Stomach smooth muscle (tissue), 2 donors: ENCODE data around the gene SECTM1.
"Not testable (repeated sequence)": the region's sequence is repeated elsewhere in the genome, so short reads cannot be mapped to it uniquely, and the experiment has no call there.

Experiments
- H3K27ac ChIP-seq: one replicate; pipeline ENCODE4 v1.7.0; 2013; ENCODE audit warnings: mild to moderate bottlenecking, low read length, inconsistent platforms
- H3K27me3 ChIP-seq, 2 donors: one replicate each; pipeline ENCODE4 v1.7.0; 2013; ENCODE audit warnings: low read length in 2 of 2; ENCODE audit not compliant: insufficient read depth in 2 of 2, control insufficient read depth in 1 of 2
- H3K36me3 ChIP-seq, 2 donors: one replicate each; pipeline ENCODE4 v1.7.0; 2013; ENCODE audit warnings: low read length in 2 of 2; ENCODE audit not compliant: control insufficient read depth in 2 of 2, insufficient read depth in 2 of 2
- H3K4me1 ChIP-seq: one replicate; pipeline ENCODE4 v1.7.0; 2013; ENCODE audit warnings: low read length; ENCODE audit not compliant: control insufficient read depth, insufficient read depth
- H3K4me3 ChIP-seq, 2 donors: one replicate each; pipeline ENCODE4 v1.7.0; 2013; ENCODE audit warnings: low read length in 2 of 2
- H3K9ac ChIP-seq, 2 donors: one replicate each; pipeline ENCODE4 v1.7.0; 2013; ENCODE audit warnings: low read length in 2 of 2, mild to moderate bottlenecking in 1 of 2
- H3K9me3 ChIP-seq, 2 donors: one replicate each; pipeline ENCODE4 v1.7.0; 2013; ENCODE audit warnings: low read length in 2 of 2; ENCODE audit not compliant: control insufficient read depth in 2 of 2
- donor health status: healthy.
- donor health status: Pancreatic carcinoma.

Gene SECTM1

DNA sequence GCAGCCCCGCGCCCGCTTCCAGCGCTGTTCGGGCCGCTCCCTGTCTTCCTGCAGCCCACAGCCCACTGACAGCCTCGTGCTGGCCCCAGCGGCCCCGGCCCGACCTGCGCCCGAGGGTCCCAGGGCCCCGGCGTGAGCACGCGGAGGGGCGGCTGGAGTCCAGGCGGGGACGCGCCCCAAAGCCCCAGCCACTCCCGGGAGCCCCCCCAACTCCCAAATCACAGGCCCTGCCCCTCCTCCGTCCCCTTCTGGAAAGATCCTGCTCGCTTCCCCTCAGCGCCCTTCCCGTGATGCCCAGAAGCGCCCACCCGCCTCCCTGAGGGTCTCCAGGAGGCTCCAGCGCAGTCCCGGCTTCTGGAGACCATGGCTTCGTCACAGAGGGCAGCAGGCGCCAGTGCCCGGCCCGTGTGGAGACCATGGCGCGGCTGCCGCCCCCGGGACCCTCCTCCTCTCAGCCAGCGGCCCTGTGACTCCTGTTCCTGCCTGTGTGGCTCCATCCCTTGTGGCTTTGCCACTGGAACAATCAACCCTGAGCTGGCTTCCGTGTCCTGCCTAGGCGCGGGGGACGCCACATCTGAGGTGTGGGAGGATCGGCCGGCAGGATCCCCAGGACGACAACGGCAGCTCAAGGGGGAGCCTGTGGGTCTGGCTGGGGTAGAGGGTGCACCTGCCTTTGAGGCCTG, 41.9 kb upstream of the SECTM1 start:
- Histone ChIP-seq H3K4me1 (peaks cover 15% of the 10 kb centered on the region), H3K27me3 (peaks cover 44 to 64% of the 10 kb centered on the region in 2 donors), H3K27ac (no peak overlapping the region)

DNA sequence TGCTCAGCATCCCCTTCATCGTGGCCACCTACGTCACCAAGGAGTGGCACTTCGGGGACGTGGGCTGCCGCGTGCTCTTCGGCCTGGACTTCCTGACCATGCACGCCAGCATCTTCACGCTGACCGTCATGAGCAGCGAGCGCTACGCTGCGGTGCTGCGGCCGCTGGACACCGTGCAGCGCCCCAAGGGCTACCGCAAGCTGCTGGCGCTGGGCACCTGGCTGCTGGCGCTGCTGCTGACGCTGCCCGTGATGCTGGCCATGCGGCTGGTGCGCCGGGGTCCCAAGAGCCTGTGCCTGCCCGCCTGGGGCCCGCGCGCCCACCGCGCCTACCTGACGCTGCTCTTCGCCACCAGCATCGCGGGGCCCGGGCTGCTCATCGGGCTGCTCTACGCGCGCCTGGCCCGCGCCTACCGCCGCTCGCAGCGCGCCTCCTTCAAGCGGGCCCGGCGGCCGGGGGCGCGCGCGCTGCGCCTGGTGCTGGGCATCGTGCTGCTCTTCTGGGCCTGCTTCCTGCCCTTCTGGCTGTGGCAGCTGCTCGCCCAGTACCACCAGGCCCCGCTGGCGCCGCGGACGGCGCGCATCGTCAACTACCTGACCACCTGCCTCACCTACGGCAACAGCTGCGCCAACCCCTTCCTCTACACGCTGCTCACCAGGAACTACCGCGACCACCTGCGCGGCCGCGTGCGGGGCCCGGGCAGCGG, 41.2 kb upstream of the SECTM1 start:
- Histone ChIP-seq H3K4me3 (no peak overlapping the region), H3K27ac (no peak overlapping the region), H3K27me3 (peaks cover 46 to 62% of the 10 kb centered on the region in 2 donors), H3K4me1 (peaks cover 18% of the 10 kb centered on the region), H3K9ac (no peak overlapping the region), H3K36me3 (no peaks in the 10 kb centered on the region), H3K9me3 (no peaks in the 10 kb centered on the region)

More for the DNA sequence above, 41.9 kb upstream of the SECTM1 start:
- Histone ChIP-seq H3K36me3 (no peaks in the 10 kb centered on the region), H3K4me3 (no peak overlapping the region), H3K9ac (no peak overlapping the region), H3K9me3 (no peaks in the 10 kb centered on the region)

DNA sequence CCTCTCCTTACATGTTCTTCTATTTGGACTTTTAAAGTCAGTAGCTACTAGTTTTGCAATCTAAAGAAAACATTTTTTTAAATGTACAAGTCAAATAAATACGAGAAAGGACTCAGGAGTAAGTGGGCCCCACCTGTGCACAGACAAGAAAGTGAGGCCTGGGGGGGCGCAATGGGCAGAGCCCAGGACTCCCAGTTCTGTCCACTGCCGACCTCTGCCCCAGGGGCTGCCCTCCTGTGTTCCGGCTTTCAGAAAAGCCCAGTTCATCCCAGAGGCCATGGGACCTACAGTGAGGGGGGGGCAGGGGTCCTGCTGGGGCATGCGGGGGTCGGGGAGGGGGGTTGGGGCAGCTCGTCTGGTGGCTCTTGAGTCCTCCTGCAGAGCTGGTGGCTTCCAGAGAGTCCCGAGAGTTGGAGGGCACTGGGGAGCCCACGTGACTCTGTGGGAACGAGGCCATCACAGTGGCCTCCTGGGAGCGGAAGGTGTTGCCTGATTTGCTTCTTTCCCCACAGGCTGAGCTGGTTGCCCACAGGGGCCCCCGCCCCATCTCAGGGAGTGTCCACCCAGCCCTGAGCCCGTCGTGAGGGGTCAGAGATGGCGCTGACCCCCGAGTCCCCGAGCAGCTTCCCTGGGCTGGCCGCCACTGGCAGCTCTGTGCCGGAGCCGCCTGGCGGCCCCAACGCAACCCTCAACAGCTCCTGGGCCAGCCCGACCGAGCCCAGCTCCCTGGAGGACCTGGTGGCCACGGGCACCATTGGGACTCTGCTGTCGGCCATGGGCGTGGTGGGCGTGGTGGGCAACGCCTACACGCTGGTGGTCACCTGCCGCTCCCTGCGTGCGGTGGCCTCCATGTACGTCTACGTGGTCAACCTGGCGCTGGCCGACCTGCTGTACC, 40.4 kb upstream of the SECTM1 start:
- no peak overlapping the region for H3K4me3 ChIP-seq
- peaks cover 42 to 58% of the 10 kb centered on the region in 2 donors for H3K27me3 ChIP-seq
- H3K27ac ChIP-seq = no peak overlapping the region
- no peaks in the 10 kb centered on the region for H3K9me3 ChIP-seq
- H3K9ac ChIP-seq = no peak overlapping the region
- peaks cover 18% of the 10 kb centered on the region for H3K4me1 ChIP-seq
- no peaks in the 10 kb centered on the region for H3K36me3 ChIP-seq

DNA sequence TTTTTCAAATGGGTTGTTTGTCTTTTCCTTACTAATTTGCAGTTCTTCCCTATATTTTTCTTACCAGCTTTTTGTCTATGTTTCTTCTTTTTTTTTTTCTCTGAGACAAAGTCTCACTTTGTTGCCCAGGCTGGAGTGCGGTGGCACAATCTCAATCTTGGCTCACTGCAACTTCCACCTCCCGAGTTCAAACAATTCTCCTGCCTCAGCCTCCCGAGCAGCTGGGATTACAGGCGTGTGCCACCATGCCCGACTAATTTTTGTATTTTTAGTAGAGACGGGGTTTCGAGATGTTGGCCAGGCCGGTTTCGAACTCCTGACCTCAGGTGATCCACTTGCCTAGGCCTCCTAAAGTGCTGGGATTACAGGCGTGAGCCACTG, 39.5 kb upstream of the SECTM1 start:
- H3K9ac ChIP-seq, H3K27ac ChIP-seq, H3K9me3 ChIP-seq, H3K36me3 ChIP-seq, H3K4me3 ChIP-seq: not testable (repeated sequence)
- Histone ChIP-seq H3K4me1 (peaks cover 18% of the 10 kb centered on the region), H3K27me3 (peaks cover 36 to 51% of the 10 kb centered on the region in 2 donors)

DNA sequence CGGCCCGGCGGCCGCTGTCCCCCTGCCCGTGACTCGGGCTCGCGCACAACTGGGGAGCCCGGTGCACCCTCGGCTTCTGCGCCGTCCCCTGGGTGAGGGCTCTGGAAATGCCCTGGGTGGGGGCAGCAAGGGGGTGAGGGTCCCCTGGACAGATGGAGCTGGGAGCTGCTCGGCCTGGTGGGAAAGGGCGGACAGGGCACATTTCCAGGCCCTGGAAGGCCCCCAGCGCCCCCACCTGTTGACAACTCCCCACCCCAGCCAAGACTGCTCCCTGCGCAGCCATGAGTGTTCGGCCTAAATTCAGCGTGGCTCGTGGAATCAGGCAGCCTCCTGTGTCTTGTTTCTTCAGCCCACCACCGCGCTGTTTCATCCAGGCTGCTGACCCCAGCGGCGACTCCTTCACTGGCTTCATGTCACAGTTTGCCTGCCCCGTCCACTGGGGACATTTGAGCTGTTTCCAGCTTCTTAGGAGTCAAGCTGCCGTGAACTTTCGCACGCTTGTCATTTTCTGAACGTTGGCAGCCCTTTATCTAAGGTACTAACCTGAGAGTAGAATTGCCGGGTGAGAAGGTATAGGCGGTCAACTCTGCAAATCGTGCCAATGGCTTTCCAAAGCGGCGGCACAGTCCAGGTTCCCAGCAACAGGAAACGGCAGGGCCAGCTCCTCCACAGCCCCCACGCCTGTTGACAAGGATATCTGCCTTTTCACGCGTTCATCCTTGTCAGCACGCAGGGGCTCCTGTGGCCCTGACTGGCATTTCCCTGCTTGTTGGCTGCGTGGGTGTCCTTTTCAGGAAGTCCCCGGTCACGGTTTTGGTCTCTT, 38.9 kb upstream of the SECTM1 start:
- no peaks in the 10 kb centered on the region for H3K9me3 ChIP-seq
- H3K27ac ChIP-seq = no peak overlapping the region
- peaks cover 18% of the 10 kb centered on the region for H3K4me1 ChIP-seq
- H3K27me3 ChIP-seq = peaks cover 36 to 51% of the 10 kb centered on the region in 2 donors
- no peaks in the 10 kb centered on the region for H3K36me3 ChIP-seq
- H3K4me3 ChIP-seq = no peak overlapping the region
- no peak overlapping the region for H3K9ac ChIP-seq

- Histone ChIP-seq H3K27ac (no peak within 1 kb of the TSS), H3K4me3 (peak within 1 kb of the TSS; percentile 49 to 65), H3K9ac (no peak within 1 kb of the TSS), H3K36me3 (no peaks in the 10 kb centered on the region), H3K4me1 (peaks cover 18% of the 10 kb centered on the region), H3K9me3 (no peaks in the 10 kb centered on the region), H3K27me3 (peaks cover 36 to 51% of the 10 kb centered on the region in 2 donors)
Observed at GRCh38 chr17:82371333-82372248, 38.0 kb upstream of the SECTM1 start, which contains the start of gene UTS2R. TSS of gene UTS2R (plus strand) at chr17:82371765. CDS start at chr17:82374325, 2,560 bp downstream.

DNA sequence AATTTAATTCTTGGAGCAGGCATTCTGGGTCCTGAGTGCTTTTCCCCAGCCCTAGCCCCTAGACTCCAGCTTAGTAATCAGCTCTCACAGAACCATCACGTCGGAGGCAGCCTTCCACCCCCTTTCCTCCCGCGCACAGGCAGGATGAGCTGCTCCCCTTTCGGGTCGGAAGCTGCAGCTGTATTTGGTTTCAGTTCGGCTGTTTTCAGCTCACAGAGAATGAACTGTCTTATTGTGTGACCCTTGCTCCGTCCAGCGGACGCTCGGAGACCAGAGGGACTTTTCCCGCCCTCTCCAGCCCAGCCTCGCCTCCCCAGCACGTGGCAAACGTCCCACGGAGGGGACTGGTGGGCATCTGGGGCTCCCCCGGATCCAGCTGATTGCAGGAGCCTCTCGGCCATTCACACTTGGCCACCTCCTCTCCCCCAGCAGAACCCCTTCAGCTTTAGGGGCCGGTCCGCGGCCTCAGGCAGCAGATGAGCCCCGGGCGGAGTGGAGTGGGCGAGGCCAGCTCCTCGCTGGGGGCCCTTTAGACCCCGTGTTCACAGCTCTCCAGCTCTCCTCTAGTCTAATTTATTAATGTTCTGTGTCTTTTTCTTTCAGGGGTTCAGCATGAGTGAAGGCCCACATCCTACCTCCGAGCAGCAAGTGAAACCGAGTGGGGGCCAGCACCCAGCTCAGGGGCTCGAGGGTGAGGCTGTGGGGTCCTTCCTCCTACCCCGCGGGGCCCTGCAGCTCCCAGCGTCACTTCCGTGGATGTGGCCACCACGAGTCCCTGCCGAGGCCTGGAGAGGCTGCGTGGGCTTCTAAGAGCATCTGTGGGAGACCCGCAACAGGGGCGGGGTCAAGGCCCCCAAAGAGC, 37.1 kb upstream of the SECTM1 start:
- Histone ChIP-seq H3K4me1 (peaks cover 18% of the 10 kb centered on the region), H3K36me3 (no peaks in the 10 kb centered on the region), H3K27me3 (peaks cover 29 to 43% of the 10 kb centered on the region in 2 donors), H3K9me3 (no peaks in the 10 kb centered on the region), H3K4me3 (peak overlapping the region; percentile 49 to 65), H3K9ac (no peak overlapping the region), H3K27ac (no peak overlapping the region)

DNA sequence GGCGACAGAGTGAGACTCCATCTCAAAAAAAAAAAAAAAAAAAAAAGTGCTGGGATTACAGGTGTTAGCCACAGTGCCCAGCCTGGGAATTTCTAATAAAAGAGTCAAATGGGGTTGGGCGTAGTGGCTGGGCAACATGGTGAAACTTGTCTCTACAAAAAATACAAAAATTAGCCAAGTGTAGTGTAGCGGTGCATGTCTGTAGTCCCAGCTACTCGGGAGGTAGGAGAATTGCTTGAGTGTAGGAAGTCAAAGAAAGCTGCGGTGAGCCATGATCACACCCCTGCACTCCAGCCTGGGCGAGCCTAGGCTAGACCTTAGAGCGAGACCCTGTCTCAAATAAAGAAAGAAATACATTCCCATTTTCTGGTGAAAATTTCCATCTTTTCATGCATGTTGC, 35.6 kb upstream of the SECTM1 start:
- Histone ChIP-seq H3K36me3 (no peaks in the 10 kb centered on the region), H3K9me3 (no peaks in the 10 kb centered on the region), H3K27ac (no peak overlapping the region), H3K4me3 (no peak overlapping the region), H3K27me3 (peaks cover 22 to 29% of the 10 kb centered on the region in 2 donors), H3K4me1 (peaks cover 18% of the 10 kb centered on the region), H3K9ac (no peak overlapping the region)
